Measurements from ENCODE around the gene PITPNC1. TPM values are rescaled to one million over a fixed set of nuclear protein-coding genes. Genes with fewer than 3 reads are reported as not detected.
A peak's percentile ranks its signal among the peaks of the same experiment; 100 is the strongest.

PITPNC1 gene
- total RNA-seq, 4 donors from 2014 or later: 14.1 to 35.5 (median 31.8) TPM

GRCh38 chr17:67555855-67556254 is 178.8 kb downstream of the PITPNC1 start:
- Histone ChIP-seq H3K4me3 (no peak overlapping the region), H3K27me3 (no peaks in the 10 kb centered on the region), H3K36me3 (peaks cover 0 to 5% (median 0%) of the 10 kb centered on the region in 4 donors), H3K4me1 (peaks cover 6 to 16% (median 12%) of the 10 kb centered on the region in 4 donors), H3K9me3 (no peaks in the 10 kb centered on the region), H3K27ac (replicated peaks in 1 of 4) (no peak overlapping the region)
- intact Hi-C loops (cut with DNase I): no loop called here
- DNase-seq (ENCODE audit: extremely low spot score): no peak
- 100% methylated on average over 1 of the region's 1 CpG for WGBS
- TF ChIP-seq EP300 (IDR thresholded peaks at IDR 0.05) (no peak), CTCF (IDR thresholded peaks at IDR 0.05) (no peak), POLR2AphosphoS5 (IDR thresholded peaks at IDR 0.05) (no peak), POLR2A (IDR thresholded peaks at IDR 0.05; ENCODE audit: low read depth) (no peak)

- 95% methylated on average over 11 of the region's 11 CpGs for WGBS
- no peaks in the 10 kb centered on the region for H3K9me3 ChIP-seq
- no peak overlapping the region for H3K27ac ChIP-seq (replicated peaks in 1 of 4)
- H3K4me1 ChIP-seq: peaks cover 6 to 16% (median 12%) of the 10 kb centered on the region in 4 donors
- intact Hi-C loops (cut with DNase I): no loop called here
- H3K4me3 ChIP-seq: no peak overlapping the region
- no peaks in the 10 kb centered on the region for H3K27me3 ChIP-seq
- DNase-seq (ENCODE audit: extremely low spot score): no peak
- H3K36me3 ChIP-seq: peaks cover 0 to 5% (median 0%) of the 10 kb centered on the region in 4 donors
- no peak for TF ChIP-seq POLR2A (IDR thresholded peaks at IDR 0.05; ENCODE audit: low read depth)
- no peak for TF ChIP-seq CTCF (IDR thresholded peaks at IDR 0.05)
- no peak for TF ChIP-seq POLR2AphosphoS5 (IDR thresholded peaks at IDR 0.05)
- no peak for TF ChIP-seq EP300 (IDR thresholded peaks at IDR 0.05)
Measured at GRCh38 chr17:67557052-67557845, 180.2 kb downstream of the PITPNC1 start.

GRCh38 chr17:67557921-67558320 is 180.8 kb downstream of the PITPNC1 start:
- peaks cover 6 to 16% (median 12%) of the 10 kb centered on the region in 4 donors for H3K4me1 ChIP-seq
- no peak overlapping the region for H3K4me3 ChIP-seq
- intact Hi-C loops (cut with DNase I): no loop called here
- peaks cover 0 to 5% (median 0%) of the 10 kb centered on the region in 4 donors for H3K36me3 ChIP-seq
- no peak for DNase-seq (ENCODE audit: extremely low spot score)
- 90% methylated on average over 5 of the region's 5 CpGs for WGBS
- TF ChIP-seq EP300 (IDR thresholded peaks at IDR 0.05) (no peak), CTCF (IDR thresholded peaks at IDR 0.05) (no peak), POLR2AphosphoS5 (IDR thresholded peaks at IDR 0.05) (no peak), POLR2A (IDR thresholded peaks at IDR 0.05; ENCODE audit: low read depth) (no peak)
- H3K9me3 ChIP-seq: no peaks in the 10 kb centered on the region
- no peaks in the 10 kb centered on the region for H3K27me3 ChIP-seq
- H3K27ac ChIP-seq (replicated peaks in 1 of 4): no peak overlapping the region

- 68% methylated on average over 5 of the region's 5 CpGs for WGBS
- no peaks in the 10 kb centered on the region for H3K9me3 ChIP-seq
- peaks cover 0 to 8% (median 0%) of the 10 kb centered on the region in 4 donors for H3K36me3 ChIP-seq
- no peak overlapping the region for H3K4me3 ChIP-seq
- H3K27ac ChIP-seq (replicated peaks in 1 of 4): peak overlapping the region in 2 of 4 donors; percentile 16 to 20
- intact Hi-C loops (cut with DNase I): no loop called here
- peaks cover 6 to 16% (median 12%) of the 10 kb centered on the region in 4 donors for H3K4me1 ChIP-seq
- no peak for DNase-seq (ENCODE audit: extremely low spot score)
- TF ChIP-seq CTCF (IDR thresholded peaks at IDR 0.05) (no peak), POLR2AphosphoS5 (IDR thresholded peaks at IDR 0.05) (no peak), POLR2A (IDR thresholded peaks at IDR 0.05; ENCODE audit: low read depth) (no peak), EP300 (IDR thresholded peaks at IDR 0.05) (no peak)
- no peaks in the 10 kb centered on the region for H3K27me3 ChIP-seq
Measured at GRCh38 chr17:67558740-67559380, 181.8 kb downstream of the PITPNC1 start.

Data from esophagus muscularis mucosa (tissue), 4 donors.